GM12878 (cell line): ENCODE measurements around the gene MMD. TPM values are rescaled to one million over a fixed set of nuclear protein-coding genes. Genes with fewer than 3 reads are reported as not detected.

Experiments used
- ATAC-seq: fragments of 200-7000 bp; cut with Tn5 transposase; 3 replicates; pipeline ENCODE4 v1.9.1; 2020; ENCODE audit warnings: mild to moderate bottlenecking, moderate library complexity
- BruUV-seq: library from RNA; stranded (reverse); fragments of 400-500 nt; replicated peaks from 2 replicates; lab custom pipeline; 2021; lab: Mats Ljungman, UMichigan
- CTCF ChIA-PET: fragments of 300-600 bp; sonication (Branson Sonifier 250); formaldehyde crosslinking; extraction: SDS; loops from one replicate; lab custom pipeline; 2021; ENCODE audit warnings: inconsistent platforms; lab: Yijun Ruan, JAX
- POLR2A ChIA-PET: fragments of 350-600 bp; formaldehyde crosslinking; extraction: SDS; loops from one replicate; lab custom pipeline; 2021; ENCODE audit warnings: inconsistent platforms; lab: Charles Lee
- RAD21 ChIA-PET: fragments of 300-600 bp; sonication (Branson Sonifier 250); formaldehyde crosslinking; loops from one replicate; lab custom pipeline; 2023; ENCODE audit warnings: antibody characterized with exemption; ENCODE audit not compliant: unreplicated experiment; lab: Charles Lee
- SMC1A ChIA-PET: fragments of 300-600 bp; sonication (Branson Sonifier 250); formaldehyde crosslinking; loops from one replicate; lab custom pipeline; 2023; ENCODE audit not compliant: unreplicated experiment, uncharacterized antibody; lab: Charles Lee
- DNase-seq: peaks from one replicate; pipeline ENCODE4 v3.0.0-alpha.2; 2011; ENCODE audit warnings: low read depth, low spot score
- FAIRE-seq: peaks from 3 replicates; lab custom pipeline; 2011; peaks lifted over from hg19 to GRCh38; lab: Jason Lieb, UNC
- H2AFZ ChIP-seq: 2 replicates; pipeline ENCODE4 v1.6.0; 2011; ENCODE audit warnings: low read depth, low read length, control low read depth; ENCODE audit not compliant: control insufficient read depth
- H3K27ac ChIP-seq: 2 replicates; pipeline ENCODE4 v1.5.1; 2011; ENCODE audit warnings: control low read depth; ENCODE audit not compliant: control insufficient read depth, insufficient read depth
- H3K27me3 ChIP-seq, 2 experiments: replicated peaks in 1 of 2; 2 replicates each; pipeline versions ENCODE4 v1.6.0 to v1.6.1; 2011; ENCODE audit warnings: low read length in 1 of 2; ENCODE audit not compliant: control insufficient read depth in 2 of 2, insufficient read depth in 2 of 2
- H3K36me3 ChIP-seq, 2 experiments: 2 replicates each; pipeline ENCODE4 v1.5.1; 2011; ENCODE audit warnings: low read length in 1 of 2; ENCODE audit not compliant: control insufficient read depth in 2 of 2, insufficient read depth in 2 of 2
- H3K4me1 ChIP-seq: 2 replicates; pipeline ENCODE4 v1.6.1; 2011; ENCODE audit warnings: mild to moderate bottlenecking, low read length, moderate library complexity, mixed read lengths; ENCODE audit not compliant: control insufficient read depth, insufficient read depth
- H3K4me2 ChIP-seq: 2 replicates; pipeline ENCODE4 v1.6.0; 2011; ENCODE audit warnings: control low read depth; ENCODE audit not compliant: control insufficient read depth, insufficient read depth
- H3K4me3 ChIP-seq: fragments of 200-600 bp; sonication (generic); 2 replicates; pipeline ENCODE4 v1.5.1; 2016
- H3K79me2 ChIP-seq: 2 replicates; pipeline ENCODE4 v1.6.0; 2011; ENCODE audit warnings: low read length; ENCODE audit not compliant: control insufficient read depth, insufficient read depth
- H3K9ac ChIP-seq: 2 replicates; pipeline ENCODE4 v1.8.0; 2011; ENCODE audit warnings: low read length, control low read depth, mixed read lengths; ENCODE audit not compliant: control insufficient read depth, insufficient read depth
- H3K9me3 ChIP-seq: replicated peaks from 3 replicates; pipeline ENCODE4 v1.5.1; 2011; ENCODE audit warnings: mild to moderate bottlenecking, low read length; ENCODE audit not compliant: control insufficient read depth, insufficient read depth
- H4K20me1 ChIP-seq: 2 replicates; pipeline ENCODE4 v1.6.0; 2011; ENCODE audit not compliant: control insufficient read depth, insufficient read depth
- NFYB ChIP-seq: IDR thresholded peaks from 2 replicates; pipeline ENCODE4 v1.6.1; 2011; ENCODE audit warnings: low read depth, mild to moderate bottlenecking, low read length, improper control_type of control experiment, moderate library complexity; ENCODE audit not compliant: insufficient read depth
- POLR2A ChIP-seq: IDR thresholded peaks from 2 replicates; pipeline ENCODE4 v1.6.1; 2011; ENCODE audit warnings: low read depth, mild to moderate bottlenecking, low read length
- POLR2AphosphoS5 ChIP-seq: IDR thresholded peaks from 2 replicates; pipeline ENCODE4 v1.6.1; 2011; ENCODE audit warnings: mild to moderate bottlenecking, low read length, inconsistent platforms
- RBBP5 ChIP-seq: fragments of 200-600 bp; sonication (generic); conservative IDR thresholded peaks from 2 replicates; pipeline ENCODE4 v1.6.1; 2016
- RCOR1 ChIP-seq: conservative IDR thresholded peaks from 2 replicates; pipeline ENCODE4 v1.6.1; 2012; ENCODE audit warnings: low read depth, low read length, improper control_type of control experiment
- STAT3 ChIP-seq: IDR thresholded peaks from 2 replicates; pipeline ENCODE4 v1.6.1; 2011; ENCODE audit warnings: low read depth, low read length, improper control_type of control experiment
- ZBTB11 ChIP-seq: fragments of 450-650 bp; formaldehyde crosslinking; IDR thresholded peaks from 2 replicates; pipeline ENCODE4 v1.5.0; 2022; ENCODE audit warnings: mild to moderate bottlenecking, missing genetic modification characterization
- ZNF274 ChIP-seq: IDR thresholded peaks from one replicate; pipeline ENCODE4 v1.8.0; 2011; ENCODE audit not compliant: insufficient read length, insufficient read depth
- WGBS: methylation state at CpG from one replicate; pipeline ENCODE4 v1.1.6; 2016; ENCODE audit warnings: low lambda C conversion rate; ENCODE audit not compliant: insufficient replicate concordance, insufficient coverage; ENCODE audit errors: missing lambda C conversion rate; 5-methylcytosine and 5-hydroxymethylcytosine counted together
- in situ Hi-C: fragments of 300-500 bp; cut with MboI; formaldehyde crosslinking; loops from 9 replicates; pipeline ENCODE4 v1.14.3; 2018; ENCODE audit warnings: mixed read lengths
- intact Hi-C: fragments of 100-400 bp; cut with micrococcal nuclease; formaldehyde crosslinking; loops from one replicate; pipeline ENCODE4 v1.14.2; 2022; ENCODE audit not compliant: unreplicated experiment
- polyA plus RNA-seq, 11 experiments: library from polyadenylated mRNA; depleted of rRNA in 4 of 11; unstranded in 6 of 11; stranded (reverse) in 5 of 11; fragments of >200 nt; fragmentation: Nextera tagmentation in 4 of 11; fragmentation: Illumina TruSeq in 1 of 11; extraction: Ambion mirVana in 4 of 11; extraction: Trizol in 1 of 11; gene quantifications; 1 replicate in 1 of 11; 2 replicates in 10 of 11; pipeline versions ENCODE4 v1.2.1 to v1.2.3, GENCODE V29; 2011 to 2016; ENCODE audit warnings: inconsistent platforms in 2 of 11, missing spikeins in 2 of 11, low read depth in 1 of 11
- total RNA-seq, 4 experiments: library from RNA; depleted of rRNA in 3 of 4; stranded (reverse); fragments of >200 nt in 3 of 4; fragmentation: Illumina TruSeq in 1 of 4; extraction: Trizol in 1 of 4; gene quantifications; 2 replicates each; pipeline versions ENCODE4 v1.2.1 to v1.2.3, GENCODE V29; 2013 to 2021

MMD gene
- total and polyA plus RNA-seq, 10 of the 15 experiments (the other 5 are each of a cell fraction or from before 2014, with no cell fraction given): 8.0 to 46.7 (median 22.3) TPM

DNA sequence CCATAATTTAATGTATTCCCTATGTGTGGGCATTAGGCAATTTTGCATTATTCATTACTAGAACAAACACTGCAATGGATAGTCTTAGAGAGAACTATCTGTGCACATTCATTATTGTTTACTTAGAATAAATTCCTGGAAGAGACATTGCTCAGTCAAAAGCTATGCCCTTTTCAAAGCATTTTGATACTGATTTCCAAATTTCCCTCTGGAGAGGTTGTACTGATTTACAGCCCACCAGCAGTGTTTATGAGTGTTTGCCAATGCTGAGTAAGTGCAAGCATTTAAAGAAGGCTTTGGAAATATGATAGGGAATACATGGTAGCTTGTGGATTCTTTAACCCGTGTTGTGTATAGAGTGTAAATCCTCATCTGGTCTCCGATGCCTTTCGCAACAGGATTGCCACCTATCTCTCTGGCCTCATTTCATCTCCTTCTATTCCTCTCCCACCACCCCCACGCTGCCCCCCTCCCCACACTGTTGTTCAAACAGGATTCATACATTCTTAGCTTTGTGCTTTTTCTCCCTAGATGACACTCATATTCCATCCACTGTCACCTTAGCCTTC, 33.4 kb upstream of the MMD start:
- CTCF ChIA-PET: interaction anchor here (1.1 kb wide), 1 partner anchor 9 kb away, joined by 5 read pairs; no protein-coding TSS in a partner anchor
- BruUV-seq: no TSS peak
- Histone ChIP-seq H3K4me3 (no peak overlapping the region), H4K20me1 (no peaks in the 10 kb centered on the region), H3K4me2 (no peak overlapping the region), H3K36me3 (no peaks in the 10 kb centered on the region), H3K4me1 (peaks cover 11% of the 10 kb centered on the region; the same call in 1 of the 2 replicates), H3K79me2 (no peaks in the 10 kb centered on the region), H2AFZ (no peak overlapping the region), H3K9me3 (no peaks in the 10 kb centered on the region), H3K9ac (no peak overlapping the region), H3K27me3 (no peaks in the 10 kb centered on the region), H3K27ac (no peak overlapping the region)
- RAD21 ChIA-PET: interaction anchor here (0.6 kb wide), 1 partner anchor 19 kb away, joined by 4 read pairs; no protein-coding TSS in a partner anchor
- intact Hi-C loops (no loop called here), in situ Hi-C loops (no loop called here)
- no peak for ATAC-seq
- SMC1A ChIA-PET: interaction anchor here (0.6 kb wide), 1 partner anchor 19 kb away, joined by 3 read pairs; no protein-coding TSS in a partner anchor
- FAIRE-seq: no peak
- POLR2A ChIA-PET: interaction anchor here (1.5 kb wide), 1 partner anchor 12 kb away, joined by 4 read pairs; no protein-coding TSS in a partner anchor
- WGBS: 97% methylated on average over 3 of the region's 4 CpGs
- no peak for DNase-seq
- TF ChIP-seq STAT3: no peak
- TF ChIP-seq RCOR1: no peak
- no peak for TF ChIP-seq ZNF274
- TF ChIP-seq ZBTB11 (CRISPR knock-in tag): no peak
- TF ChIP-seq NFYB: no peak
- TF ChIP-seq POLR2AphosphoS5: no peak
- TF ChIP-seq RBBP5: no peak
- no peak for TF ChIP-seq POLR2A
- TF ChIP-seq, all 136 proteins: peak for 0
